GM19099 (cell line): ENCODE results near the gene TMEM238.

Experiments used
- POLR2A ChIP-seq: IDR thresholded peaks from 3 replicates; pipeline ENCODE4 v1.6.1; 2011; ENCODE audit warnings: low read depth; ENCODE audit not compliant: insufficient read length; ENCODE audit errors: extremely low read depth

Gene TMEM238, protein sequence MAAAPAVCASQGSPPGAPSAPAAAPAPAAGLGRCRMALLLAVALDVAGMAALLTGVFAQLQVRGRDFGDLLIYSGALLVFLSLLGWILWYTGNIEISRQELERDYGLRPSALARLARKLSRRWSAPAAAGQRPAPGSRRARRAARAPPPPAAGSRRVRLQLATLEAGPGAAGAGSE

DNA sequence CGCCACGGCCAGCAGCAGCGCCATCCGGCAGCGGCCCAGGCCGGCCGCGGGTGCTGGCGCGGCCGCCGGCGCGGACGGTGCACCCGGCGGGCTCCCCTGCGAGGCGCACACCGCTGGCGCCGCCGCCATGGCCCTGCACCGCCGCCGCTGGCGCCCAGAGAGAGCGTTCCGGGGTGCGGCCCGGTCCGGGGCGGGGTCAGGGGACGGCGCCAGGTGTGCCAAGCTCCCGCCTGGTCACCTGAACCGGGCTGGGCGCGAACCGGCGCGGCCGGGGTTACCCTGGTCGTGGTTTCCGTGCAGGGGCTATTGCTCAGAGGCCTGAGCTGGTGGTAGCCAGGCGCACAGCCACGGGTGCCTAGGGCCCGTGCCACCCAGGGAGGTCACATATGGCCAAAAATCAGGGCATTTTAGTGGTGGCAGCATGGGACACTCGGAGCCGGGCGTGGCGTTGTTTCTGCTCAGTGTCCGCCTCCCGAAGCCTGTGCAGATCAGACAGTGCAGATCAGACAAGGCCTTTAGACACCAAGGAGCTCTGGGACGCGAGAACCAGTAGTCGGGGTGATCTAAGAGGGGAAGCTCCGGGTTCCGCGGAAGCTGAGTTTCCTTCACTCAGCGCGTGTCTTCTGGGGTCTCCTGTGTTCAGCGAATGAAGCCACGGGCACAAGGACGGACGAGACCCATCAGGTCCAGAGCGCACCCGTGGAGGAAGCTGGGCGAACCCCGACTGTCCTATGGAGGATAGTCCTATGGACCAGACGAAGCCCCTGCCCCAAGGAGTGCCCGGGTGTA lies at the start of gene TMEM238:
Gene TMEM238 (minus strand): TSS at position 162 of the 789 bp plus-strand sequence. CDS start 33 bp downstream, at position 129.
- peak; percentile 51 for TF ChIP-seq POLR2A

DNA sequence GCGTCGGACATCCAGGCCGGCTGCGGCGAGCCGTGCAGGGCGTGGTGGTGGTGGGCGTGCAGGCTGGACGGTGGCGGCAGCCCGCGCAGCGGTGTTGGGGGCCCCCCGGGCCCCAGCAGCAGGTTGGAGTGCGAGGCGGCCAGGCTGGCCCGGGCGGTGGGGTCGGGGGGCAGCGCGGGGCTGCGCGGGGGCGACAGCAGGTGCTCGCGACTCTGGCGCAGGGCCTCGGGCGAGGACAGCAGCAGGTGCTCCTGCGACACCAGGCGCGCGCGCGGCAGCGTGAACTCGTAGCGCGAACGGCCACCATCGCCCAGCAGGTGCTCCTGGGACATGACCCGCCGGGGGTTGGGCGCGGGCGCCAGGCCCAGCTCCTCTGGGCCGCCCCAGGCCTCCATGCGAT lies 49.2 kb upstream of the TMEM238 start:
- TF ChIP-seq POLR2A: no peak

DNA sequence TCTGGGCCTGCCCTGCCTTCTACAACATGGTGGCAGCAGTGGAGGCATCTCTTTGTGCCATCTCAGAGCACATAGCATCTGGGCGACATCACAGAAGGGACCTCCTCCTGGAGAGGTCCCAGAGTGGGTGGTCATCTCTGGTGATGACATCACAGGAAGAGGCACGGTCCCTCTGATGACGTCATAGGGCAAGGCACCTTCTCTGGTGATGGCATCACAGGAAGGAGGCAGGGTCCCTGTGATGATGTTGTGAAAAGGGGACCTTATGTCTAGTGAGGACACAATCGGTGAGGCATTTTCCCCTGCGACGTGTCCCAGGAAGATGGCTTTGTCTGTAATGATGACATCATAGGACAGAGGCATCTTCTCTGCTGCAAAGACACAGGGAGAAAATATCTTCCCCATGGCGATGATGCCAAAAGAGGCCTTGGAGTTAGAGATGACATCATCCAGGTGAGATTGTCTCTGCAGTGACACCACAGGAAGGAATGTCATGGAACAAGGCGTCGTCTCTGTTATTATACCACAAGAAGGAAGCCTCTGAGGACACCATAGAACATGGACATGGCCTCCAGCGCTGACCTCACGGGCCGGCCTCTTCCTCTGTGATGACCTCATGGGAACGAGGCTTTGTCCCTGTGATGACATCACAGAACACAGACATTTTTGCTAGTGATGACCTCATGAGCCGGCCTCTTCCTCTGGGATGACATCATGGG lies 48.3 kb upstream of the TMEM238 start:
- no peak for TF ChIP-seq POLR2A

DNA sequence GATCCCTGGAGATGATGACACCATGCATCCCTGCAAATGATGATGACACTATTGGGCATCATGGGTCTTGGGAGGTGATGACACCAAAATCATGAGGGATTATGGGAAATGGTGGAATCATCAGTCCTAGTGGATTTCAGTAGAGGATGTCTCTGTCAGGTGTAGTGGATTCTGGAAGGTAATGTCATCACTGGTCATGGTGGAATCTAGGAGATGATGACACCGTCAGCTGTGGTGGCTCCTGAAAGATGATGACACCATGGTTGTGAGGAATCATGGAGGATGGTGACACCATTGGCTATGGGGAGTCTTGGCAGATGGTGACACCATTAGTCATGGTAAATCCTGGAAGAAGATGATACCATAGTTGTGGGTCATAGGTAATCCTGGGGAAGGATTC lies 47.1 kb upstream of the TMEM238 start:
- no peak for TF ChIP-seq POLR2A

DNA sequence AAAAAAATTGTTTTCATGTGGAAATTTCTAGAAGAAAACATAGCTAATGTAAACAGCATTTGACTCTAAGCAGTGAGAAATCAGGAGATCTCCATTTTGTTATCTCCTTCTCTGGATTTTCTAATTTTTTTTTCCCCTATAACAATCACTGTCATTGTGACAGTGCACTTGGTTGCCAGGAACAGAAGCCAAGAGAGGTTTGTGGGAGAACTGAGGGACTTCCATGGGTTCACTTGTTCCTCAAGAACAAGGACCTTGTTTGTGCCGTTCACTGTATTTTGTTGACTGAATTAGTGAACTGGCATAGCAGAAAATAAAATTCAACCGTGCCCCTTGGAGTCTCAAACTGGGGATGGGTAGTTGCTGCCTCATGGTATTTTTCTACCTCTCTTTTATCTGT lies 42.0 kb upstream of the TMEM238 start:
- no peak for TF ChIP-seq POLR2A

DNA sequence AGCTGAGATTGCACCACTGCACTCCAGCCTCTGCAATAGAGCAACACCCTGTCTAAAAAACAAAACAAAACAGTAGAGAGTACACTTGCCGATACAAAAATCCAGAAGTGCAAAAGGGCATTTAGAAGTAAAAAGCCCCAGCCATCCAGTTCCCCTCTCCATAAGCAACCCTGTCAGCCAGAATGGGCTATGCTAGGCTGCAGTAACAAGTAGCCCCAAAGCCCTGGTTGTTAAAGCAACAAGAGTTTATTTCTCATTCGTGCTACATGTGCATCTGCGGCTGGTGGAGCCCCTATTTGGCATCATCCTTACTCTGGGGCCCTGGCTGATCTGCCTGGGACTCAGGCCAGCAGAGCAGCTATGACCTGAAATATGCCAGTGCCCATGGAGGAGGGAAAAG lies 40.4 kb upstream of the TMEM238 start:
- no peak for TF ChIP-seq POLR2A

DNA sequence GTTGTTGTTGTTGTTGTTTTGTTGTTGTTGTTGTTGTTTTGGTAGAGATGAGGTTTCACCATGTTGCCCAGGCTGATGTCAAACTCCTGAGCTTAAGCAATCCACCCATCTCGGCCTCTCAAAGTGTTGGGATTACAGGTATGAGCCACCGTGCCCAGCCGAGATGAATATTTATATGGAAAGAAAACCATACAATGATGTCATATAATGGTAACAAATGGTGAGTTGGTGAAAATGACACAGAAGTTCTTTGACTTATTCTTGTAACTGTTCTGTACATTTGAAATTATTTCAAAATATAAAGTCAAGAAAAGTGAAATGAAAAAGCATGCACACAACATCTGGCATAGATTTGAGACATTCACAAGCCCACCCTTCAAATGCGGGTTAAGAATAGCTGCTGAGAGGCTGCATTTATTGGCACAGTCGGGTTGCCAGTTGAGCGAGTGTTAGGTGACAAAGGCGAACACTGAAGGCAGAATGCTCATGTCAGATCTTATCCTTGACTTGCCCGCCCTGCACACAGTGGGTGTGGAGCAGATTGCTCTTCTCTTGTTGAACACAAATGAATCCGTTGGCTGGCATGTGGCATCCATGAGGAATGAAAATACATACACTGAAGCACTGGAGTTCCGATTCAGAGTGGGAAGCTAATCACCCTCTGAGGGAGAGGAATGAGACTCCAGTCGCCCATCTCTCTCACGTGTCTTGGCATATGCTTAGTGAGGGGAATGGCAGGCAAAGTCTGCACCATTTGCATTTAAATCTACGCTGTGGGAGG lies 39.3 kb upstream of the TMEM238 start:
- TF ChIP-seq POLR2A: no peak

DNA sequence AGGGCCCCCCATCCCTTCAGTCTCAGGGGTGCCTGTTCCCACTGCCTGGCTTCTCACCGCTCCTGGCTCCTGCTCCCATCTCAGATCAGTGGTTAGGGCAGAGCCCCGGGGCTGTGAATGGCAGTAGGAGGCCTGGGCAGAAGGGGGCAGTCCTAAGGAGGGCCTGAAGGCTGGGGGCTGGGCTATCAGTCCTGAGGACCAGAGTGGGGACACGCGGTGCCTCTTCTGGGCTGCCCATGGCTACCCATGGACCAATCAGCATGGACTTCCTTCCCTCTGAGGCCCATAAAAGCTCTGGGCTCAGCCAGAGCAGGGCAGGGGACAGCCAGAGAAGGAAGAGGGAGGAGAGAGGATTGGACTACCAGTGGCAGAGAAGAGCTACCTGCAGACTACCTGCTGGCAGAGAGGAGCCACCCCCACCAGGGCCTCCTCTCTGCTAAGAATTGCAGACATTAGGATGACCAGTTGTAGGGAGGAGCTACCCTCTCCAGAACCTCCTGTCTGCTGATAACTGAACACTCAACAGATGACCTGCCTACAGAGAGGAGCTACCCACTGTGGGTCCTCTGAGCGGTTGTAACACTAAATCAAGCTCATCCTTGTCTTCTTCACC lies 35.6 kb upstream of the TMEM238 start:
- TF ChIP-seq POLR2A: no peak

DNA sequence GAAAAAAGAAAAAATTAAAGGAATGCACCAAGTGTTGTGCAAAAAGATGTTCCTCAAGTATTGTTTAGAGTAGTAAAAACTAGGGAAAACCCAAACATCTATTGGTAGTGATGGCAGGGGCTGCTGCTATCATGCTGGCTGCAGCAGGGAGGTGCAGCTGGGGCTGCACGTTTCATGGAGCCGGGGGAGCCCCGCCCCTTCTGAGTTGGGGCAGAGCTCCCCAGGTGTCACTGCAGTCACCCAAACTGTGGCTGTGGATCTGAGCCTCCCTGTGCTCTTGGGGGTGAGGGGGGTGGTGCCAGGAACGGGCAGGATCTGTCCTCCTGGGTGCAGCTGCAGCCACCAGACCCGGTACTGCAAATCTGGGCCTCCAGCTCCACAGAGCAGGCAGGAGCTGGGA lies 35.0 kb upstream of the TMEM238 start:
- TF ChIP-seq POLR2A: no peak

DNA sequence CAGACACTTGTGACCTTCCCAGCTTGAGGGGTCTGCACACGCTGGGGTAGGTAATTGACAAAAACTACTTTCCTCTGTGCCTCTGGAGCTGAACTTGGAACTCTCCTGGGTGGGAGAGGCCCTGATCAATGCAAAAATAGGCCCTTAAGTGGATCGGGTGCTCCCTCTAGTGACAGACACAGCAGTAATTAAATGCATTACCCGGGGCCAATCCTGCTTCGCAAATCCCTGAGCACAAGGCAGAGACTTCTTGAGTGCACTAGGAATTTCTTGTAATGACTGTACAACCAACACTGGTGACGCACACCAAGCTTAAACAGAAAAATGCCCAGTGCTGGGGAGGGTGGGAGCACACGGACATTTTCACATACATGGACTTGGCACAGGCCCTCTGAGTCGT lies 34.1 kb upstream of the TMEM238 start:
- no peak for TF ChIP-seq POLR2A

DNA sequence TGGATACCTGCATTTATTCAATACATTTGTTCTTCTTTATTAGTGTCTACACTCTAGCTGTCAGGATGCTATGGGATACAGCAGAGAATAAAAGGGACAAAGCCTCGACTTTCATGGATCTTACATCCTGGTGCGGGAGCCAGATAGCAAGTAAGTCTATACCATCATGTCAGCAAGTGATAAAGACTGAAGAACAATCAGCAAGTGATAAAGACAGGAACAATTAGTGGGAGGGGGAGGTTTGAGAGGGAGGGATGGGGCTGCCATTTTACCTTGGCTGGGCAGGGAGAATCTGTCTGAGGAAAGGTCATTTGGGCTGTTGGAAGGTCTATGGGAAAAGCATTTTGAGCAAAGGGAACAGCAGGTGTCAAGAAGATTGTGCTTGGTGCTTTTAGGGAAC lies 26.1 kb upstream of the TMEM238 start:
- TF ChIP-seq POLR2A: no peak

DNA sequence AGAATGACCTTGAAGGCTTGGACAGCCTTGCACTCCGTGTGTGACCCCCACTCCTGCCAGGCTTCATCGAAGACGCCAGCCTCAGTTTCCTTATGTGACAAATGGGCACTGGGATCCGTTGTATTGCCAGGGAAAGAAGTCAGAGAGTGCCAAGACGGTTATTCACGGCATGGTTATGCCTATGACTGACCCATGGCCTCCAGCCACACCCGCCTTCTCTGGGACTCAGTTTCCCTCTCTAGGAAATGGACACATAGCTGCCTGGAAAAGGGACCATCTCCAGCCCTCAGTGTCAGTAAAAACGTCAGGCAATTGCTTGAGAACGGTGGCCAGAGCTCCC lies 24.4 kb upstream of the TMEM238 start:
- no peak for TF ChIP-seq POLR2A

DNA sequence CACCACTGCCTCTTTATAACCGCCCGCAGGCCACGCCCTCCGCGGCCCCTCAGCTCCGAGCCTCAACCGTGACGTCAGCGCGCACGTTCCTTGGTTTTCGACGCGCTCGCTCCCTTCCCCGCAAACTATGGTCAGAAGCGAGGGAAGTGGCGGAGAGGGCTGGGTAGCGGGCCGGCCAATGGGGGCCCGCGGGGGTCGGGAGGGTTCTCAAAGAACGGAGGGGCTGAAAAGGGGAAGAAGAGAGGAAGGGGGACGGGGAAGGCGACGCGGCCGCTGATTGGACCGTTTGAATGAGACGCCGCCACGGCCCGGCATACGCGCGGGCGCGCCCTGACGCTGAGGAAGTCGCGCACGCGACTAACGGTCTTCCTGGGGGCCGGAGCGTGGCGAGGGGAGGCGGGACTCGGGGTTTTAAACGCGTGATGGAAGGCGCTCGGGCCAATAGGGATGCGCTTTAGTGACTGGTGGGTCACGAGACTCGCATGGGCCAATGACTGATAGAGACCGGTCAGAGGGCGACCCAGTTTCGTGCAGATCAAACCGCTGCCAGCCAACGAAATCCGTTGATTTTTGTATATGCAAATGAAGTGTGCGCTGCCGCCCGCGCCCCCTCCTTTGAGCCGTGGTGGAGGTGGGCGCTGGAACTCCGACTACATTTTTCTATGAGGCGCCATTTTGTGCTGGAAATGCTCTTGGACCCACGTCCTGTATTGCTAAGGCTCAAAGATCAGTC lies 23.9 kb upstream of the TMEM238 start:
- TF ChIP-seq POLR2A: peak; percentile 56

DNA sequence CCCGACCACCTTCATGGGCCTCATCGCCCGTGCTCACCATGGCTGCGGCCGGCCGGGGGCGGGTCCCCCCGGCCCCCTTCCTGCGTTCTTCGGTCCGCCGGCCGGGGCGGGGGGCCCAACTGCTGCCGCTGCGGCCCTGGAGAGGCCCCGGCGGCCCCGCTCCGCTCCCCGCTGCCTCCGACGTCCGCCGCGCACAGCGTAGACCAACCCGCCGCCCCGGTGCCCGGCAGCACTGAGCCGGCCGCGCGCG lies 23.4 kb upstream of the TMEM238 start, which contains the start of gene UBE2S:
Gene UBE2S (minus strand): TSS at position 239 of the 250 bp plus-strand sequence. CDS start 199 bp downstream, at position 40.
- TF ChIP-seq POLR2A: peak; percentile 100

DNA sequence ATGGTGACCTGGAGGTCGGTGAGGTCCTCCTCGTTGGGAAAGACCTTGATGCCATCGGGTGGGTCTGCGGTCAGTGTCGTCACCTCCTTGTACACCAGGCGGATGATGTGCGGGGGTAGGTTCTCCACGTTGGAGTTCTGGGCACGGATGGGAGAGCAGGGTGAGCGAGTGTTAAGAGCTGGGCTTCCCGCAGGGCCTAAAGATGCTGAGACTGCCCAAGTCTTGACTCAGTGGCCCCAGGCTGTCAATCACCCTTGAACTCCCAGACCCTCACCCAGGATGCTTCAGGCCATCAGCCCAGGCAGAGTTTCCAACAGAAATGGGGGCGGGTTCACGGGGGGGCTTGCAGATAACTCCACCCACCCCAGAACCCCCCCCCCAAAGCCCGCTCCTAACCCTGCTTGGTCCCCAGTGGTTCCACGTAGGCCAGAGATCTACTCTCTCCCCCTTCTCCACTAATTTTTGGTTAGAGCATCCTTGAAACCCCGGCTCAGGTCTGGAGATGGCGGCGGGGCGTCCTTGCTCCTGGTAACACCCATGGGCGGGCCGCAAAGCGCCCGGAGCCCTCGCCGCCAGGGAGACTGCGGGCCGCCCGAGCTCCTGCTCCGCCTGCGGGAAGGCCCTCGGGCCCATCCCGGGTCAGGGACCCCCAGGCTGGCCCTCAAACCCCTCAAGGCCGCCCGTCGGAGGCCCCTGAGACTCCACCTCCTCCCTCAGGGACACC lies 22.9 kb upstream of the TMEM238 start:
- no peak for TF ChIP-seq POLR2A
